GM19452 (cell line): Measurements from ENCODE around the gene MIA2.
A peak's percentile ranks its signal among the peaks of the same experiment; 100 is the strongest.
"Not testable (repeated sequence)": the region's sequence is repeated elsewhere in the genome, so short reads cannot be mapped to it uniquely, and the experiment has no call there.

Source experiments
- ATAC-seq: cut with Tn5 transposase; IDR thresholded peaks from one replicate; pipeline ENCODE4 v1.9.1; 2021; ENCODE audit not compliant: unreplicated experiment

Gene MIA2

GRCh38 chr14:39266525-39266870 is 32.8 kb downstream of the MIA2 start:
- ATAC-seq = peak; percentile 45

- ATAC-seq = peak; percentile 82
Measured at GRCh38 chr14:39266871-39267607, 33.3 kb downstream of the MIA2 start.

GRCh38 chr14:39267608-39268005 is 33.9 kb downstream of the MIA2 start:
- ATAC-seq = no peak

DNA sequence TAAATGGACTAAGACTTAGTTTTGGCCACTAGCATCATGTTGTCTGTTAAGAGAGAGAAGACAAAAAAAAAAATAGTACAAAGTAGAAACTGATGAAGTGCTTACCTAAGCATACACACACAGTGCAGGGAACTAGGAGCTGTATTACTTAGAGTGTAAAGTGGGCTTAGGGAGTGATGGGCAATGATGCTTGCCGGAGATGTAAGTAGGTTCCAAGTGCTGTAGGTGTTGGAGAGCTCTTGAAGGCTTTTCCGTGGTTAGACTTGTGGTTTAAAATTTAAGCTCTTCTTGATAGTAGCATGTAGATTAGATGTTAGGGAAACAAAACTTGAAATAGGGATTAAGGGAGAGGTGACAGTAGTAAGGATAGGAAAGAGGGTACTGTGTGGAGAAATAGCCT is 34.7 kb downstream of the MIA2 start:
- ATAC-seq = no peak

- ATAC-seq = no peak
Measured at GRCh38 chr14:39272918-39273317, 39.2 kb downstream of the MIA2 start.

DNA sequence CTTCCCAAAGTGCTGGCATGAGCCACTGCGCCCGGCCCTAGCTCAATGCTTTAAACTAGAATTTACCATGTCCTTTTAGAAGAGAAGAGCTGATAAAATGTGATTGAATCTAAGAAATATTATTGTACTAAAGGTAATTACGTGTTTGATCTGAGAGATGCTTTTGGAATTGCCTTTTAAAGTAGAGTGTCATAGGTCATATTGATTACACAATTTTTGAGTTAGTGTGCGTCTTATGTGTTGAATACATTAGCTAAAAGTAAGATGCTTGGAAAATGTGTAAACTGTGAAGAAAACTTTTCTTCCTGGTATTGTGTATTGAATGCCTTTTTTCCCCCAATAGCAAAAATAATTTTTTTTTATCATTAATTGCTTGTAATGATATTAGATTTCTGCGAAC is 41.7 kb downstream of the MIA2 start:
- no peak for ATAC-seq

- no peak for ATAC-seq
Measured at GRCh38 chr14:39276005-39276404, 42.3 kb downstream of the MIA2 start.

DNA sequence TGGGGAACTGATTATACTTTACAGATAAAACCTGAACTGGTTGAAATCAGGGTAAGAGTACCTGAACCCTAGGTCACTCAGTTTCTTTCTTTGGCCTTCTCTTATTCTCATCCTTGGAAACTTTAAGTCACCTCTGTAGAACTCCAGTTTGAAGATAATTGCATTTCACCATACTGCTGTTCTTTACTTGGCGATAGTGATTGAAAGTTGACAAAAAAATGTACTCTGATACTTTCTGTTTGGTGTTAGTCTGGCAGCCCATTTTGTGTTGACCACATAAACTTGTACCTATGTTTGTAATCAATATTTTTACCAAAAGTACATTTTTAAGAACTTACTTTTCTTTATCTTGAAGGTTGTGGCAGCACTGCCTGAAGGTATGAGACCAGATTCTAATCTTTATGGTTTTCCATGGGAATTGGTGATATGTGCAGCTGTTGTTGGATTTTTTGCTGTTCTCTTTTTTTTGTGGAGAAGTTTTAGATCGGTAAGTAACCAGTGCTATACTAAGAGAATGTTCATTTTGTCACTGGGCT is 42.9 kb downstream of the MIA2 start:
- no peak for ATAC-seq

DNA sequence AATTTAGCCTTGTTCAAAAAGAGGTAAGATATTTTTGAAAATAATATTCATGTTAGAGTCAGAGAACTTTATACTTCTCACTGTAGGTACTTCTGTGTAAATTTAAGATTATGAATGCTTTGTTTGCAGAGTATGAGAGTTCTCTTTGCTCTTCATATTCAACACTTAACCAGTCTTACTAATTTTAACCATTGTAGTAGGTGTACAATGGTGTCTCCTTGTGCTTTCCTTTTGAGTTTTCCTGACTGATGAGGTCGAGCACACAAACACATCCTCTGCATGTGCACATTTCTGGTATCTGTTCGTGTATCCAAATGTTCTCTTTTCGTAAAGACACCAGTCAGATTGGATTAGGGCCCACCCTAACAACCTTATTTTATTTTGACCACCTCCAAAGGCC is 45.8 kb downstream of the MIA2 start:
- ATAC-seq = no peak

GRCh38 chr14:39280678-39281077 is 47.0 kb downstream of the MIA2 start:
- ATAC-seq = not testable (repeated sequence)

GRCh38 chr14:39289523-39289922 is 55.8 kb downstream of the MIA2 start:
- no peak for ATAC-seq

DNA sequence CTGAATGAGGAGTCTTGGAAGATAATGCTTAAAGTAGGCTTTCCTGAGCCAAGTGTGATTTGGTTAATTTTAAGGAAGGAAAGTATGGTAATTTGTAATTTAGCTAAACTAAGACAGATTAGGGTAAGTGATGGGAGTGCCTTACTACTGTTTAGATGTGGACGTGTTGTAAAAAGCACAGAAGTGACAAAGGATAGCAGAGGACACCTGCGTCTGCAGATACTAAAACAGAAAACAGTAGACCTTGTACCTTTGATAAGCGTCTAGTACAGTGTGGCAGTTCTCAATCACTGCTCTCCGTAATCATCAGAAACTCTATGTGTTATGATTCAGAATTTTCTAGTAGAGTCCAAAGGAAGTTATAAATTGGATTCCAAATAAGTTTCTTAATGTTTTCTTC is 58.0 kb downstream of the MIA2 start:
- ATAC-seq = no peak

GRCh38 chr14:39293629-39294028 is 59.9 kb downstream of the MIA2 start:
- no peak for ATAC-seq

- ATAC-seq = not testable (repeated sequence)
Measured at GRCh38 chr14:39300389-39300788, 66.7 kb downstream of the MIA2 start.

DNA sequence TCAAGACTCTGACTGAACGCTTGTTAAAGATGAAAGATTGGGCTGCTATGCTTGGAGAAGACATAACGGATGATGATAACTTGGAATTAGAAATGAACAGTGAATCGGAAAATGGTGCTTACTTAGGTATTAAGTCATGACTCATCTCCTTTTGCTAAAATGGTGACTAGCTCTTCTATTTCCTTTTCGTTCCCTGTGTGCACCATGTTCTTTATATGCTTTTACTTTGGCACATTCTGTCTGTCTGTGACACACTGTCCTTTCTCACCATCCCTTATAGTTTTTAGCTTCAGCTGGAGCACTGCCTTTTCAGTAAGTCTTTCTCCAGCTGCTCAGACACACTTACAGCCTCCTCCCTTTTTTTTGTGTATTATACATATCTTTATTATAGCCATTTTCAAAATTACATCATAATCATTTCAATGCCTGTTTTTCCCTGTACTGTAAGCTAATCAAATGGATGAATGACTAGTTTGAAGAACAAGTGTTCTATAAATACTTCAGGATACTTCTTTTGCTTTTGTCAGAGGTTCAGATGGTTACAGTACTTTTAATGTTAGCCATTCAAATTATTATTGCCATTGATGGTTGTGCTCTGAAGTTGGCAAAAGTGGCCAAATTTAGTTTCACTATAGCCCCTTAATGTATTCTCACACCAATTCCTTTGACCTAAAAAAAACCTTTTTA is 68.6 kb downstream of the MIA2 start:
- no peak for ATAC-seq

- no peak for ATAC-seq
Measured at GRCh38 chr14:39303115-39303514, 69.4 kb downstream of the MIA2 start.

- no peak for ATAC-seq
Measured at GRCh38 chr14:39307815-39308214, 74.1 kb downstream of the MIA2 start.

GRCh38 chr14:39310051-39310450 is 76.3 kb downstream of the MIA2 start:
- ATAC-seq = no peak

GRCh38 chr14:39315859-39316444 is 82.2 kb downstream of the MIA2 start:
- no peak for ATAC-seq

GRCh38 chr14:39316830-39317553 is 83.3 kb downstream of the MIA2 start:
- no peak for ATAC-seq

DNA sequence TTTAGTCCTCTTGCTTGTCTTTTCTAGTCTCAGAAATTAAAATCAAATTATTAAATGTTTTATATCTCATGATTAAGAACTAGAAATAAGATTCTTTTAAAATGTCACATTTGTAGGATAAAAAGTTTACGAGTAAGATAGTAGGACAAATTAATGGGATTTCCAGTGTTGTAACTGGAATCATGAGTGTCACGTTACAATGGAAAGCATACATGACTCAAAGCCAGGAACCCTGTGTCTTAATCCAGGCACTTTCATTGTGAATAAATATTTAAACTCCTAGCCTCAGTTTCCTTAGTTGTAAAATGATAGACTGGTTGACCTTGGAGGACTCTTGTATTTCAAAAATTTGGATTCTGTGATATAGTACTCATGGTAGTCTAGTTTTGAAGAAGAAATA is 84.9 kb downstream of the MIA2 start:
- ATAC-seq = no peak
